ENCODE results near the gene CEMP1. TPM values are rescaled to one million over a fixed set of nuclear protein-coding genes. Genes with fewer than 3 reads are reported as not detected.

The CEMP1 gene
- total RNA-seq, 1 donor from 2014 or later = not detected

- DNase-seq (ENCODE audit: low read depth, low spot score) = no peak
- no peaks in the 10 kb centered on the region for H3K9me3 Mint-ChIP-seq
- no peaks in the 10 kb centered on the region for H3K27me3 Mint-ChIP-seq (ENCODE audit: low read depth)
- H3K4me1 Mint-ChIP-seq = peaks cover 35% of the 10 kb centered on the region
- peak overlapping the region; percentile 91 for H3K4me3 Mint-ChIP-seq
- H3K36me3 Mint-ChIP-seq (ENCODE audit: low read depth) = no peaks in the 10 kb centered on the region
- no peak overlapping the region for H3K27ac Mint-ChIP-seq (ENCODE audit: unreplicated experiment)
- TF ChIP-seq, protein P1, sequence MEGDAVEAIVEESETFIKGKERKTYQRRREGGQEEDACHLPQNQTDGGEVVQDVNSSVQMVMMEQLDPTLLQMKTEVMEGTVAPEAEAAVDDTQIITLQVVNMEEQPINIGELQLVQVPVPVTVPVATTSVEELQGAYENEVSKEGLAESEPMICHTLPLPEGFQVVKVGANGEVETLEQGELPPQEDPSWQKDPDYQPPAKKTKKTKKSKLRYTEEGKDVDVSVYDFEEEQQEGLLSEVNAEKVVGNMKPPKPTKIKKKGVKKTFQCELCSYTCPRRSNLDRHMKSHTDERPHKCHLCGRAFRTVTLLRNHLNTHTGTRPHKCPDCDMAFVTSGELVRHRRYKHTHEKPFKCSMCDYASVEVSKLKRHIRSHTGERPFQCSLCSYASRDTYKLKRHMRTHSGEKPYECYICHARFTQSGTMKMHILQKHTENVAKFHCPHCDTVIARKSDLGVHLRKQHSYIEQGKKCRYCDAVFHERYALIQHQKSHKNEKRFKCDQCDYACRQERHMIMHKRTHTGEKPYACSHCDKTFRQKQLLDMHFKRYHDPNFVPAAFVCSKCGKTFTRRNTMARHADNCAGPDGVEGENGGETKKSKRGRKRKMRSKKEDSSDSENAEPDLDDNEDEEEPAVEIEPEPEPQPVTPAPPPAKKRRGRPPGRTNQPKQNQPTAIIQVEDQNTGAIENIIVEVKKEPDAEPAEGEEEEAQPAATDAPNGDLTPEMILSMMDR (conservative IDR thresholded peaks at IDR 0.05) = no peak
Observed at GRCh38 chr16:2511128-2511800, 19.9 kb downstream of the CEMP1 start.

DNA sequence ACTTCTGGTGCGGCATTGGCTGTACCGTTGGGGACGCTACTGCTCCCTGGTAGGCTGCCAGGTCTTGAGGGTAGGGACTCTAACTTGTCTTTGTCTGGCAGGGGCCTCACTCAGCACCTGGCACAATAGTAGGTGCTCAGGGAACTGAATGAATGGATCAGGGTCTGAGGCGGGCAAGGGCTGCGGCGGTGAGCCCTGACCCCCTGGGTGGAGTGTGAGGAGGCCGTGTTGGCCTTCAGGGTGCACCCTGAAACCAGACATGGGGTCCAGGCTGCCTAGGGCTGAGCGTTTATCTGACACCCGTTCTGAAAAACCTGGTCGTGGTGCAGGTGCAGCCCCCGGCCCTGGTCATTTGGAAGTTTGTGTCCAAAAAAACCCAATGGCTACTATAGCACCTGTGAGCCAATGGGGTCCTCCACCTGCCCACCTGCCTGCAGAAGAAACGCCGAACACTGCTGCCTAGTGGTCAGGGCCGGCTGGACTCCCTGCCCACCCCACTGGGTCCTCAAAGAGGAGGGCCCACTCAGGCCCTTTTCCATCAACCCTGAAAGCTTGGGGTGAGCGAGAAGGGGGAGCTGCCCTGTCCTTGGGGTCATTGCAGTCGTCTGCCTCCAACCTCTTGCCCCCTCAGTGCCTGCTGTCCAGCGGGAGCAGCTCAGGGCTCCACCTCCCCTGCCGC, 22.3 kb downstream of the CEMP1 start:
- no peak overlapping the region for H3K4me3 Mint-ChIP-seq
- no peaks in the 10 kb centered on the region for H3K9me3 Mint-ChIP-seq
- no peak overlapping the region for H3K27ac Mint-ChIP-seq (ENCODE audit: unreplicated experiment)

DNA sequence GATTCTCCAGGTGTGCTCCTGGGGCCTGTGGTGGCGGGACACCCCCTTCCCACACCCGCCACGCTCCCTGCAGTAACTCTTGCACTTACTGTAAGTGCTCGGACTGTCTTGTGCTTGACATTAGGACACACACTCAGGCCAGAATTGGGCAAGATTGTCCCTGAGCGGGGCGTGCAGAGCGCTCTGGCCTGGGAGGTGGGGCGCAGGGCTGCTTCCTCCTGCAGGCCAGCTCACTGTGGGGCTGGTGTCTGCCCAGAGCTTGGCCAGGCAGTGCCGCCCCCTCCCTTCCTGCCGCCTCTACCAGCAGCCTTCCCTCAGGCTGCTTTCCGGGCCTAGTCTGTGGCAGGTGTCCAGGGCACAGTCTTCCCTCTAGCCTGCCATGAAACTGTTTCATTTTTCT, 23.5 kb downstream of the CEMP1 start:
- no peak overlapping the region for H3K4me3 Mint-ChIP-seq
- no peaks in the 10 kb centered on the region for H3K9me3 Mint-ChIP-seq
- TF ChIP-seq, protein P1 (conservative IDR thresholded peaks at IDR 0.05) = no peak
- no peaks in the 10 kb centered on the region for H3K27me3 Mint-ChIP-seq (ENCODE audit: low read depth)
- H3K27ac Mint-ChIP-seq (ENCODE audit: unreplicated experiment) = no peak overlapping the region
- peaks cover 11% of the 10 kb centered on the region for H3K4me1 Mint-ChIP-seq
- no peak for DNase-seq (ENCODE audit: low read depth, low spot score)
- no peaks in the 10 kb centered on the region for H3K36me3 Mint-ChIP-seq (ENCODE audit: low read depth)

More for the DNA sequence above, 22.3 kb downstream of the CEMP1 start:
- DNase-seq (ENCODE audit: low read depth, low spot score) = no peak
- no peaks in the 10 kb centered on the region for H3K27me3 Mint-ChIP-seq (ENCODE audit: low read depth)
- TF ChIP-seq, protein P1 (conservative IDR thresholded peaks at IDR 0.05) = no peak
- peaks cover 18% of the 10 kb centered on the region for H3K4me1 Mint-ChIP-seq
- no peaks in the 10 kb centered on the region for H3K36me3 Mint-ChIP-seq (ENCODE audit: low read depth)

- H3K36me3 Mint-ChIP-seq (ENCODE audit: low read depth) = no peaks in the 10 kb centered on the region
- H3K27me3 Mint-ChIP-seq (ENCODE audit: low read depth) = no peaks in the 10 kb centered on the region
- no peaks in the 10 kb centered on the region for H3K9me3 Mint-ChIP-seq
- DNase-seq (ENCODE audit: low read depth, low spot score) = no peak
- H3K27ac Mint-ChIP-seq (ENCODE audit: unreplicated experiment) = no peak overlapping the region
- peaks cover 6% of the 10 kb centered on the region for H3K4me1 Mint-ChIP-seq
- no peak overlapping the region for H3K4me3 Mint-ChIP-seq
- TF ChIP-seq, protein P1 (conservative IDR thresholded peaks at IDR 0.05) = no peak
Observed at GRCh38 chr16:2507052-2507659, 24.1 kb downstream of the CEMP1 start.

GRCh38 chr16:2505695-2506094, 25.5 kb downstream of the CEMP1 start:
- TF ChIP-seq, protein P1 (conservative IDR thresholded peaks at IDR 0.05) = no peak
- no peaks in the 10 kb centered on the region for H3K9me3 Mint-ChIP-seq
- no peak overlapping the region for H3K4me3 Mint-ChIP-seq
- no peaks in the 10 kb centered on the region for H3K27me3 Mint-ChIP-seq (ENCODE audit: low read depth)
- H3K36me3 Mint-ChIP-seq (ENCODE audit: low read depth) = no peaks in the 10 kb centered on the region
- H3K27ac Mint-ChIP-seq (ENCODE audit: unreplicated experiment) = no peak overlapping the region
- no peak for DNase-seq (ENCODE audit: low read depth, low spot score)
- peaks cover 7% of the 10 kb centered on the region for H3K4me1 Mint-ChIP-seq

All from neural crest cell (in vitro differentiated cells).